SK-N-SH treated with all-trans-retinoic acid at 6 μM for 48 hours (cell line): Measurements from ENCODE around the gene MERTK.

Source experiments
- ARNTL ChIP-seq: fragments of 450-650 bp; formaldehyde crosslinking; IDR thresholded peaks from 2 replicates; pipeline ENCODE4 v1.5.0; 2020; ENCODE audit warnings: low read depth, mild to moderate bottlenecking, moderate library complexity, borderline replicate concordance
- GLIS3 ChIP-seq: fragments of 250-450 bp; sonication (Bioruptor Pico); IDR thresholded peaks from 2 replicates; pipeline ENCODE4 v1.5.0; 2020; ENCODE audit warnings: mild to moderate bottlenecking, moderate library complexity
- ISL1 ChIP-seq: fragments of 250-450 bp; sonication (Bioruptor Pico); IDR thresholded peaks from 2 replicates; pipeline ENCODE4 v2.1.2; 2022; ENCODE audit warnings: mild to moderate bottlenecking, moderate library complexity
- RARB ChIP-seq: fragments of 250-450 bp; sonication (Bioruptor Pico); IDR thresholded peaks from 2 replicates; pipeline ENCODE4 v1.8.0; 2021; ENCODE audit warnings: mild to moderate bottlenecking, moderate library complexity
- SNAI2 ChIP-seq: fragments of 250-450 bp; sonication (Bioruptor Pico); IDR thresholded peaks from 2 replicates; pipeline ENCODE4 v1.5.0; 2020; ENCODE audit warnings: mild to moderate bottlenecking, moderate library complexity
- TOX ChIP-seq: fragments of 250-450 bp; sonication (Bioruptor Pico); IDR thresholded peaks from 2 replicates; pipeline ENCODE4 v1.8.0; 2021; ENCODE audit warnings: mild to moderate bottlenecking, moderate library complexity, borderline replicate concordance
- ZNF70 ChIP-seq: fragments of 450-650 bp; formaldehyde crosslinking; IDR thresholded peaks from 2 replicates; pipeline ENCODE4 v1.5.0; 2020; ENCODE audit warnings: mild to moderate bottlenecking, moderate library complexity
- ZNF8 ChIP-seq: fragments of 450-650 bp; formaldehyde crosslinking; IDR thresholded peaks from 2 replicates; pipeline ENCODE4 v1.5.0; 2020; ENCODE audit warnings: mild to moderate bottlenecking, moderate library complexity

DNA sequence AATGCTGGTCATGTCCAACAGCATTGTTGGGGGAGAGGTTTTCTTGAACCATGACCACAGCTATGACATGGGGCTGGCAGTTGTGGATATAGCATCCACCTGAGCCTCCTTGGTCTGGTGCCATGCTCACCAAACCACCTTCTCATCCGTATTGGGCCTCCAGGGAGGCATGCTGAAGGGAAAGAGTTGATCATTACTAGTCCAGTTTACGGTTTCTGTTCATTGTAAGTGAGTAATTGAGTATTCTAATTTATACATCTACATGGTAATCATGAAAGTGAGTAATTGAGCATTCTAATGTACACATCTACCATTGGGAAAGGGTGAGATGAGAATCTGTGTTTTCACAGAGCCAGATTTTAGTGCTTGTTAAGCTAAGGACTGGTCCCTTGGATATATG is 163.4 kb downstream of the MERTK start:
- TF ChIP-seq ZNF8 (no peak), ZNF70 (CRISPR knock-in tag) (no peak), TOX (no peak), ISL1 (no peak), RARB (CRISPR knock-in tag) (no peak), ARNTL (no peak), SNAI2 (no peak), GLIS3 (no peak)
